ENCODE measurements around the gene KTN1.
A peak's percentile ranks its signal among the peaks of the same experiment; 100 is the strongest.

KTN1 gene

GRCh38 chr14:55578511-55578910 is 1.5 kb upstream of the KTN1 start:
- DNase-seq = no peak

GRCh38 chr14:55580470-55581341 is 699 bp downstream of the KTN1 start:
- DNase-seq = peak; percentile 34

GRCh38 chr14:55581342-55581771 is 1.4 kb downstream of the KTN1 start:
- DNase-seq = no peak

GRCh38 chr14:55582746-55583145 is 2.7 kb downstream of the KTN1 start:
- DNase-seq = no peak

- no peak for DNase-seq
These were observed 4.0 kb downstream of the KTN1 start for GRCh38 chr14:55583942-55584468.

- DNase-seq = no peak
These were observed 5.8 kb downstream of the KTN1 start for GRCh38 chr14:55585854-55586253.

GRCh38 chr14:55586411-55586810 is 6.4 kb downstream of the KTN1 start:
- no peak for DNase-seq

- no peak for DNase-seq
These were observed 7.8 kb downstream of the KTN1 start for GRCh38 chr14:55587847-55588246.

- no peak for DNase-seq
These were observed 8.3 kb downstream of the KTN1 start for GRCh38 chr14:55588259-55588699.

GRCh38 chr14:55589171-55589570 is 9.2 kb downstream of the KTN1 start:
- DNase-seq = no peak

GRCh38 chr14:55592436-55592835 is 12.4 kb downstream of the KTN1 start:
- no peak for DNase-seq

- no peak for DNase-seq
These were observed 13.7 kb downstream of the KTN1 start for GRCh38 chr14:55593698-55594097.

- peak; percentile 15 for DNase-seq
These were observed 19.4 kb downstream of the KTN1 start for GRCh38 chr14:55599250-55599879.

- DNase-seq = no peak
These were observed 21.0 kb downstream of the KTN1 start for GRCh38 chr14:55600784-55601561.

GRCh38 chr14:55603401-55603953 is 23.5 kb downstream of the KTN1 start:
- DNase-seq = no peak

- no peak for DNase-seq
These were observed 24.5 kb downstream of the KTN1 start for GRCh38 chr14:55604488-55604887.

- no peak for DNase-seq
These were observed 25.0 kb downstream of the KTN1 start for GRCh38 chr14:55604900-55605418.

- no peak for DNase-seq
These were observed 25.8 kb downstream of the KTN1 start for GRCh38 chr14:55605793-55606192.

GRCh38 chr14:55607386-55607785 is 27.4 kb downstream of the KTN1 start:
- DNase-seq = no peak

GRCh38 chr14:55609681-55610080 is 29.7 kb downstream of the KTN1 start:
- DNase-seq = no peak

- DNase-seq = no peak
These were observed 30.8 kb downstream of the KTN1 start for GRCh38 chr14:55610713-55611370.

GRCh38 chr14:55611859-55612258 is 31.9 kb downstream of the KTN1 start:
- no peak for DNase-seq

Measured in NCI-H345 (cell line).